Vagina (tissue), 2 donors: ENCODE data around the gene PRSS56.

Experiments used
- POLR2A ChIP-seq, 2 donors: fragments of 450-650 bp; IDR thresholded peaks; one replicate each; pipeline ENCODE4 v1.6.1; 2017; ENCODE audit warnings: antibody characterized with exemption in 2 of 2, mild to moderate bottlenecking in 2 of 2, moderate library complexity in 2 of 2
- TF ChIP-seq, protein P1 (sequence below), 3 experiments: fragments of 450-650 bp in 2 of 3; fragments of 200-600 bp in 1 of 3; sonication (generic) in 1 of 3; IDR thresholded peaks; one replicate each; pipeline ENCODE4 v1.5.1; 2017 to 2019; ENCODE audit warnings: antibody characterized with exemption in 3 of 3, mild to moderate bottlenecking in 2 of 3, moderate library complexity in 2 of 3

- no peak for TF ChIP-seq POLR2A (IDR thresholded peaks at IDR 0.05)
- TF ChIP-seq, protein P1, sequence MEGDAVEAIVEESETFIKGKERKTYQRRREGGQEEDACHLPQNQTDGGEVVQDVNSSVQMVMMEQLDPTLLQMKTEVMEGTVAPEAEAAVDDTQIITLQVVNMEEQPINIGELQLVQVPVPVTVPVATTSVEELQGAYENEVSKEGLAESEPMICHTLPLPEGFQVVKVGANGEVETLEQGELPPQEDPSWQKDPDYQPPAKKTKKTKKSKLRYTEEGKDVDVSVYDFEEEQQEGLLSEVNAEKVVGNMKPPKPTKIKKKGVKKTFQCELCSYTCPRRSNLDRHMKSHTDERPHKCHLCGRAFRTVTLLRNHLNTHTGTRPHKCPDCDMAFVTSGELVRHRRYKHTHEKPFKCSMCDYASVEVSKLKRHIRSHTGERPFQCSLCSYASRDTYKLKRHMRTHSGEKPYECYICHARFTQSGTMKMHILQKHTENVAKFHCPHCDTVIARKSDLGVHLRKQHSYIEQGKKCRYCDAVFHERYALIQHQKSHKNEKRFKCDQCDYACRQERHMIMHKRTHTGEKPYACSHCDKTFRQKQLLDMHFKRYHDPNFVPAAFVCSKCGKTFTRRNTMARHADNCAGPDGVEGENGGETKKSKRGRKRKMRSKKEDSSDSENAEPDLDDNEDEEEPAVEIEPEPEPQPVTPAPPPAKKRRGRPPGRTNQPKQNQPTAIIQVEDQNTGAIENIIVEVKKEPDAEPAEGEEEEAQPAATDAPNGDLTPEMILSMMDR (IDR thresholded peaks at IDR 0.05): no peak
Measured at GRCh38 chr2:232484628-232485347, 35.4 kb upstream of the PRSS56 start.
